ENCODE results near the gene CPNE8. TPM values are rescaled to one million over a fixed set of nuclear protein-coding genes. Genes with fewer than 3 reads are reported as not detected.

CPNE8 gene
- total and polyA plus RNA-seq, 2 of the 4 experiments (the other 2 are of a cell fraction), result not detected

GRCh38 chr12:38736821-38737220 lies 168.6 kb downstream of the CPNE8 start:
- no CpG with 5 or more reads among the region's 3 CpGs for WGBS, 2 experiments (ENCODE audit: extremely low coverage in 2 of 2, insufficient read length in 1 of 2)
- Histone ChIP-seq H3K9ac (ENCODE audit: low read depth, low read length) (no peak overlapping the region), H3K23ac (ENCODE audit: low read depth, low read length) (no peak overlapping the region), H3K56ac (ENCODE audit: extremely low read depth, insufficient read depth, low read length) (no peak overlapping the region), H3K9me1 (ENCODE audit: insufficient read depth, low read length) (no peaks in the 10 kb centered on the region), H2AK9ac (replicated peaks; ENCODE audit: low read depth, low read length, poor library complexity) (no peak overlapping the region), H2BK5ac (ENCODE audit: low read depth, low read length, poor library complexity, severe bottlenecking) (no peak overlapping the region), H3K14ac (replicated peaks; ENCODE audit: low read depth, low read length) (no peak overlapping the region), H3K4me1 (ENCODE audit: control insufficient read depth, insufficient read depth, low read length) (no peaks in the 10 kb centered on the region), H3K27me3 (ENCODE audit: control insufficient read depth, insufficient read depth, low read length) (no peaks in the 10 kb centered on the region), H3K36me3 (ENCODE audit: control insufficient read depth, insufficient read depth, low read length) (no peaks in the 10 kb centered on the region), H3K4me3 (ENCODE audit: insufficient read depth, low read depth, low read length) (no peak overlapping the region), H3K18ac (ENCODE audit: low read depth, low read length) (no peak overlapping the region), H4K91ac (ENCODE audit: insufficient read depth, low read depth, low read length) (no peak overlapping the region), H3K79me1 (ENCODE audit: low read depth in 1 of 2, low read length in 2 of 2) (no peaks in the 10 kb centered on the region), H3K27ac (ENCODE audit: insufficient read depth, low read length) (no peak overlapping the region), H2AFZ (replicated peaks; ENCODE audit: low read length, poor library complexity) (no peak overlapping the region), H2BK120ac (ENCODE audit: low read depth, low read length) (no peak overlapping the region), H4K5ac (ENCODE audit: low read depth, low read length) (no peak overlapping the region), H2BK15ac (ENCODE audit: low read depth, low read length) (no peak overlapping the region), H2AK5ac (ENCODE audit: low read depth, low read length) (no peak overlapping the region), H3K9me3 (ENCODE audit: control insufficient read depth, insufficient read depth, low read length) (peaks cover 1% of the 10 kb centered on the region; the same call in 1 of the 2 replicates), H2BK20ac (ENCODE audit: low read depth, low read length) (no peak overlapping the region), H3K4me2 (ENCODE audit: low read depth, low read length) (no peak overlapping the region), H4K8ac (ENCODE audit: low read depth in 2 of 2, low read length in 2 of 2) (no peak overlapping the region), H3K4ac (ENCODE audit: low read depth, low read length) (no peak overlapping the region), H4K20me1 (ENCODE audit: insufficient read depth, low read length) (no peaks in the 10 kb centered on the region)
- no peak for TF ChIP-seq MAZ (IDR thresholded peaks at IDR 0.05; ENCODE audit: borderline replicate concordance, low read depth, low read length)
- no peak for TF ChIP-seq FOS (IDR thresholded peaks at IDR 0.05; ENCODE audit: low read depth, low read length)
- DNase-seq (no peak), ATAC-seq (ENCODE audit: low read depth) (no peak)
- ChIA-PET POLR2A (ENCODE audit: unreplicated experiment) (no interaction called here), CTCF (no interaction called here)
- in situ Hi-C loops (cut with MboI; ENCODE audit: low sequenced_read_pairs) (no loop called here), intact Hi-C loops (cut with micrococcal nuclease) (no loop called here), dilution Hi-C loops (cut with HindIII; ENCODE audit: low sequenced_read_pairs, unreplicated experiment) (no loop called here)
- no TSS peak for BruUV-seq (replicated peaks)
